SK-N-SH treated with all-trans-retinoic acid at 6 μM for 48 hours (cell line): ENCODE measurements around the gene INTS13.
"Not testable (repeated sequence)": the region's sequence is repeated elsewhere in the genome, so short reads cannot be mapped to it uniquely, and the experiment has no call there.

ENCODE experiments used
- ATAC-seq: fragments of 200-7000 bp; cut with Tn5 transposase; 3 replicates; pipeline ENCODE4 v1.9.1; 2020; ENCODE audit warnings: mild to moderate bottlenecking, moderate library complexity
- ARNTL ChIP-seq: fragments of 450-650 bp; formaldehyde crosslinking; IDR thresholded peaks from 2 replicates; pipeline ENCODE4 v1.5.0; 2020; ENCODE audit warnings: low read depth, mild to moderate bottlenecking, moderate library complexity, borderline replicate concordance
- CREB5 ChIP-seq: fragments of 250-450 bp; sonication (Bioruptor Pico); IDR thresholded peaks from 2 replicates; pipeline ENCODE4 v1.5.1; 2020; ENCODE audit warnings: low read depth, mild to moderate bottlenecking, moderate library complexity
- CSDC2 ChIP-seq: fragments of 250-450 bp; sonication (Bioruptor Pico); IDR thresholded peaks from 2 replicates; pipeline ENCODE4 v1.5.0; 2020; ENCODE audit warnings: mild to moderate bottlenecking, moderate library complexity
- CSRNP3 ChIP-seq: fragments of 250-450 bp; sonication (Bioruptor Pico); IDR thresholded peaks from 2 replicates; pipeline ENCODE4 v1.5.1; 2021; ENCODE audit warnings: mild to moderate bottlenecking, moderate library complexity
- ESRRG ChIP-seq: fragments of 250-450 bp; sonication (Bioruptor Pico); IDR thresholded peaks from 2 replicates; pipeline ENCODE4 v1.6.1; 2021; ENCODE audit warnings: mild to moderate bottlenecking
- GLIS3 ChIP-seq: fragments of 250-450 bp; sonication (Bioruptor Pico); IDR thresholded peaks from 2 replicates; pipeline ENCODE4 v1.5.0; 2020; ENCODE audit warnings: mild to moderate bottlenecking, moderate library complexity
- ISL1 ChIP-seq: fragments of 250-450 bp; sonication (Bioruptor Pico); IDR thresholded peaks from 2 replicates; pipeline ENCODE4 v2.1.2; 2022; ENCODE audit warnings: mild to moderate bottlenecking, moderate library complexity
- OSR1 ChIP-seq: fragments of 250-450 bp; sonication (Bioruptor Pico); IDR thresholded peaks from 2 replicates; pipeline ENCODE4 v1.8.0; 2022; ENCODE audit warnings: moderate library complexity, mild to moderate bottlenecking, inconsistent platforms
- PATZ1 ChIP-seq: fragments of 250-450 bp; sonication (Bioruptor Pico); IDR thresholded peaks from 2 replicates; pipeline ENCODE4 v1.8.0; 2020; ENCODE audit warnings: mild to moderate bottlenecking, moderate library complexity, borderline replicate concordance
- POU6F1 ChIP-seq: fragments of 250-450 bp; sonication (Bioruptor Pico); IDR thresholded peaks from 2 replicates; pipeline ENCODE4 v1.8.0; 2021; ENCODE audit warnings: low read depth, mild to moderate bottlenecking, moderate library complexity, borderline replicate concordance
- SNAI2 ChIP-seq: fragments of 250-450 bp; sonication (Bioruptor Pico); IDR thresholded peaks from 2 replicates; pipeline ENCODE4 v1.5.0; 2020; ENCODE audit warnings: mild to moderate bottlenecking, moderate library complexity
- TCF4 ChIP-seq: fragments of 250-450 bp; sonication (Bioruptor Pico); IDR thresholded peaks from 2 replicates; pipeline ENCODE4 v1.8.0; 2021; ENCODE audit warnings: mild to moderate bottlenecking, moderate library complexity, borderline replicate concordance
- TOX ChIP-seq: fragments of 250-450 bp; sonication (Bioruptor Pico); IDR thresholded peaks from 2 replicates; pipeline ENCODE4 v1.8.0; 2021; ENCODE audit warnings: mild to moderate bottlenecking, moderate library complexity, borderline replicate concordance
- ZNF70 ChIP-seq: fragments of 450-650 bp; formaldehyde crosslinking; IDR thresholded peaks from 2 replicates; pipeline ENCODE4 v1.5.0; 2020; ENCODE audit warnings: mild to moderate bottlenecking, moderate library complexity

INTS13 gene

GRCh38 chr12:26919216-26919555, 18.6 kb downstream of the INTS13 start (continued):
- no peak for TF ChIP-seq POU6F1
- TF ChIP-seq, all 23 proteins: peak for 0

- ATAC-seq = peak; percentile 93
- TF ChIP-seq CREB5 (CRISPR knock-in tag) (0 out of 2 replicates have a peak, but pooled peaks have one; percentile 41), ZNF70 (CRISPR knock-in tag) (no peak), PATZ1 (CRISPR knock-in tag) (no peak), ARNTL (CRISPR knock-in tag) (no peak), CSRNP3 (CRISPR knock-in tag) (0 out of 2 replicates have a peak, but pooled peaks have one; percentile 42), TCF4 (CRISPR knock-in tag) (0 out of 2 replicates have a peak, but pooled peaks have one; percentile 15), OSR1 (CRISPR knock-in tag) (no peak), TOX (CRISPR knock-in tag) (no peak), ISL1 (CRISPR knock-in tag) (peak; percentile 92)
Measured at GRCh38 chr12:26918321-26919215, 19.2 kb downstream of the INTS13 start.

- ATAC-seq = no peak
- no peak for TF ChIP-seq POU6F1
- TF ChIP-seq ZNF70 (CRISPR knock-in tag) = no peak
- no peak for TF ChIP-seq ISL1 (CRISPR knock-in tag)
- no peak for TF ChIP-seq CSRNP3 (CRISPR knock-in tag)
- peak; percentile 47; the same call in 1 of the 2 replicates for TF ChIP-seq SNAI2 (CRISPR knock-in tag)
- TF ChIP-seq ARNTL (CRISPR knock-in tag) = no peak
- peak; percentile 45; the same call in 1 of the 2 replicates for TF ChIP-seq TCF4 (CRISPR knock-in tag)
Measured at GRCh38 chr12:26906704-26907103, 31.1 kb downstream of the INTS13 start.

GRCh38 chr12:26906024-26906423, 31.8 kb downstream of the INTS13 start:
- TF ChIP-seq CSRNP3 (CRISPR knock-in tag) = no peak
- TF ChIP-seq TOX (CRISPR knock-in tag) = no peak
- TF ChIP-seq PATZ1 (CRISPR knock-in tag) = no peak
- no peak for TF ChIP-seq CSDC2 (CRISPR knock-in tag)
- TF ChIP-seq ESRRG = no peak
- TF ChIP-seq TCF4 (CRISPR knock-in tag) = no peak
- no peak for TF ChIP-seq GLIS3 (CRISPR knock-in tag)
- ATAC-seq = no peak

- ATAC-seq = not testable (repeated sequence)
Measured at GRCh38 chr12:26903396-26903795, 34.4 kb downstream of the INTS13 start.
